HG03066 (cell line): ENCODE measurements around the gene HOXD9.

Experiments used
- ATAC-seq: cut with Tn5 transposase; IDR thresholded peaks from one replicate; pipeline ENCODE4 v1.9.1; 2021; ENCODE audit warnings: low read depth; ENCODE audit not compliant: unreplicated experiment

Gene HOXD9

DNA sequence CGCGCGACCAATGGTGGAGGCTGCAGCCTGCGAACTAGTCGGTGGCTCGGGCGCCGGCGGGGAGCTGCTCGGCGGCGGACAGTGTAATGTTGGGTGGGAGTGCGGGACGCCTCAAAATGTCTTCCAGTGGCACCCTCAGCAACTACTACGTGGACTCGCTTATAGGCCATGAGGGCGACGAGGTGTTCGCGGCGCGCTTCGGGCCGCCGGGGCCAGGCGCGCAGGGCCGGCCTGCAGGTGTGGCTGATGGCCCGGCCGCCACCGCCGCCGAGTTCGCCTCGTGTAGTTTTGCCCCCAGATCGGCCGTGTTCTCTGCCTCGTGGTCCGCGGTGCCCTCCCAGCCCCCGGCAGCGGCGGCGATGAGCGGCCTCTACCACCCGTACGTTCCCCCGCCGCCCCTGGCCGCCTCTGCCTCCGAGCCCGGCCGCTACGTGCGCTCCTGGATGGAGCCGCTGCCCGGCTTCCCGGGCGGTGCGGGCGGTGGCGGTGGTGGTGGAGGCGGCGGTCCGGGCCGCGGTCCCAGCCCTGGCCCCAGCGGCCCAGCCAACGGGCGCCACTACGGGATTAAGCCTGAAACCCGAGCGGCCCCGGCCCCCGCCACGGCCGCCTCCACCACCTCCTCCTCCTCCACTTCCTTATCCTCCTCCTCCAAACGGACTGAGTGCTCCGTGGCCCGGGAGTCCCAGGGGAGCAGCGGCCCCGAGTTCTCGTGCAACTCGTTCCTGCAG is at the start of gene HOXD9:
HOXD9 (plus strand) TSS at position 37 of the 728 bp plus-strand sequence; CDS start at position 87, 50 bp downstream.
- no peak for ATAC-seq

DNA sequence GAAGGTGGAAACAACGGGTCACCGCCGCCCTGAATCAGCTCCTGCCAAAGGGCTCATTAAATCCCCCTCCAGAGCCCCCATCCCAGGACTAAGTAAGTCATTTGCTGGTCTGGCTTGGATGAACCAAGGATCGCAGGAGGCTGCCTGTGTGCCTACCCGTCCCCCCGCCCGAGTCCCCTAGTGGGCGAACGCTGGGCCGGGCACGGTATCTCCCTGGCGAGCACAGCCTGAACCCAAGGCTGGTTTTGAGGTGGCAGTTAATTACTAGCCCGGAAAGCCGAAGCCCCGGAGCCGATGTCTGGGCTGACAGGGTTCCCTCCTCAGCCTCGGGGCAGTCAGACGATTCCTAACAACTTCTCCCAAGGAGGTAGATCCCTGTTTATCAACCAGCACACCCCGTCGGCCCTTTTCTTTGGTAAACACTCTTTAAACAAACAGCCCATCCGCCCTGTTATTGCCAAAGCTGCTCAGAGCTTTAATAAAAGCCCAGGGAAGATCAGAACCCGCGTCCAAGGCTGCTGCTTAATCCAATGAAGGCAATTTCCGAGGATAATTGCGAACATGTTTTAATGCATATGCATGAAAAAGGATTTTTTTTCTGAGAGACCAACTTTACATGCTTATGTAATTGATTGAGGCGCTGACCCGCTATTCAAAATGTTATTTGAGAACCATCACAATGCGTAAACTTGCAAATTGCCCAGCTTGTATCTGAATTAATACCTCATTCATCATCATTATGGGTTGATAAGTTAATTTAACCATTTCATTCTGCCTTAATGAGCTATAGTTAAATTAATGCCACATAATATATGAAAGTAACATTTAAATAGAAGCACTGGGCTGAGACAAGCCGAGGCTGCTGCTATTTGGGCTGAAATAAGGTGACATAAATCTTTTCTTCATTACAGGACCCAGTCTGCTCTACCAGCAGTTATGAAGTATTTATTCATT is 49.3 kb upstream of the HOXD9 start:
- ATAC-seq = no peak

DNA sequence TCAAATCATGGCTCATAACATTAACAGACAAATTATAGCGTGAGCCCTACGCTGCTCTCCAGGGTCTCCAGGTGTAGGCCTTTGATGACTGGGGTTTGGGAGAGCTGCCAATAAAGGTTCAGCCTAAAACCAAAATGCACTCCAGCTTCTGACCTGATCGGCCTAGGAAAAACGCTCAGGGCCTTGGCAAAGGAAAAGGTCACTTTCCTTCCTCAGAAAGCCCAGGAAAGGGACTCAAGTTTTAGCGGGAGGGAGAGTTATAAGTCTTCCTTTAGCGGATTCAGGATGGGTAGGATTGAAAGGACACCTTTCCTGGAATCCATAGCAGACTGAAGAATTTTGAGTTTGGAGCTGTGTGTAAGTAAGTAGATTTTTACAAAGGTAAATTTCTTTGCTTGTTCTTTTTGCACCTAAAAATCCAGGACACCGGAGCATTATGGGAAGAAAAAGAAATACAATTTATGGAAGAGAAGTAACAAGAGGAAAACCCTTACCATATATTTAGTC is 47.5 kb upstream of the HOXD9 start:
- ATAC-seq = no peak

DNA sequence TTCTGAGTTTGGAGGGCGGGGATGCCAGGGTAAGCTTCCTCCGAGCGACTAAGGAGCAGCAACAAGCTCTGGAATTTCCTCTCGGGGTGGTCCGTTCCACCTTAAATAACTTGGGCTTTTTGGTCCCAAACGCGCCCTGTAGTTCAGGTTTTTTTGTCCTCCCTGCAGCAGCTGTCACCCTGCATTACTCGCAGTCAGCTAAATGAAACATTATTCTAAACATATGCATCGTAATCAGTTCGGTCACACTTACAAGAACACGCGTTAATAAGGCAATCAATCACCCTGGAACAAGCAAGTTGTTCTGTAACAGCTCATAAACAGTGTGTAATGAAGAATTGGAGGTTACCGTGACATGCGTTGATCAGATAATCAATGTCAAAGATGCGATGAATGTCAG is 47.0 kb upstream of the HOXD9 start:
- no peak for ATAC-seq

DNA sequence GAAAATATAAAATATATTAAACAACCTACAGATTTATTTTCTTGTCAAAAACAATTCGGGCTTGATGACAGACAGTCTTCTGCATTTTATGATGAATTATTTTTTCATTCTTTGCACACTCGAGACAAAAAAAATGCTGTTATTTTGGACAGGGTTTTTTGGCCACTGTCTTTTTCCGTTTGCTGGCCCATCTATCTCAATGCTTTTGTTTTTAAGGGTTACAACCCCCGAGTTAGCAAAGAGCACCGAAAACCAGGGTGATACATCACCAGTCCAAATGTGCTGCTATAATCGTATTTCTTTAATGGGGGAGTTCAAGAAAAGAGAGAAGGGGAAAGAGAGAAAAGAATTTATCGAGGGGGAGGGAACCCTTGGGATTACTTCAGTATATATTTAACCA is 46.5 kb upstream of the HOXD9 start:
- no peak for ATAC-seq

DNA sequence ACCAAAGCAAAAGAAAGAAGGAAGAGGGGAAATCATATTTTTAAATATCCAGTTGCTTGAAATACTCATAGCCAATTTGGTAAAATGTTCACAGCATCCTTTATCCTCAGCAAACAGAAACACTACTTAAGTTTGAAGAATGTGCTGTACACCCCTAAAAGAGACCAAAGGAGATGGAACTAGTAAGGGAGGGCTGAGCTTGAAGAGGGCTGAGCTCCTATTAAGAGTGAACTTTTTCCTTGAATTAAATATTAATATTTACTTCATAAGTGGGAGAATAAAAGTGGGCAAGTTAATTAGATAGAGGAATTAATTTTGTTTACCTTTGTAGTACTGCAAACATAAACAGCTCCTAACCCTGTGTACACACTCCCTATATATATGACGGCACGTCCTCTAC is 45.7 kb upstream of the HOXD9 start:
- no peak for ATAC-seq

DNA sequence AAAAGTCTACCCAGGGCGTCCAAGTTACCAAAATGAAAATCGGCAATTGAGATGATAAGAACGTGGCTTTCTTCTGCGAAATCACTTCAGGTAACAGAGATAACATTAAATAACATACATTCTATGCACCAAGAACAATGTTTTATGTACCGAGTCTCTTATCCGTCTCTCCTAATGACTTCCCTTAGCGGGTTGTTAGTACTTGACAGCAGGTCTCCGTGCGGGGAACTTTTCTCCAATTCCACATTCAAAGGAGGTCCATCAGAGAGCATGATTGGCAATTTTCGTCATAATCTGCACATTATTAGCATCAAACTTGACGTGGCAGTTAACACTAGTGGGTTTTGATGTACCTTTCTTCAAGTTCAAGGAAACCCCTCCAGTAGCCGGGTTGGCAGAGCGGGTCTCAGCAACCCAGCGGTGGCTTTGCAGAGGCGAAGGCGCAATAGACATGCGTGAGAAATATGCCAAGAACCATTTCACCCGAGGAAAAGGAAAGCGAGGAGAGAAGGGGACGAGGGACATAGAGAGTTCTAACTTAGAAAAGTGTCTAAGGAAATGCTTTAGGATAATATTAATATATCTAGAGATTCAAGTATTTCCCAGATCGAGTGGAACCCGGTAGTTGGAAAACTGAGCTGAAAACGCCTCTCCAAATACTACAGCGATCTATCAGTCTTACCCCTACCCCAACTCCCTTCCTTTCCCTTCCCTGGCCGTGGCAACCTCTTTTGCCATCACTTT is 43.8 kb upstream of the HOXD9 start:
- no peak for ATAC-seq

DNA sequence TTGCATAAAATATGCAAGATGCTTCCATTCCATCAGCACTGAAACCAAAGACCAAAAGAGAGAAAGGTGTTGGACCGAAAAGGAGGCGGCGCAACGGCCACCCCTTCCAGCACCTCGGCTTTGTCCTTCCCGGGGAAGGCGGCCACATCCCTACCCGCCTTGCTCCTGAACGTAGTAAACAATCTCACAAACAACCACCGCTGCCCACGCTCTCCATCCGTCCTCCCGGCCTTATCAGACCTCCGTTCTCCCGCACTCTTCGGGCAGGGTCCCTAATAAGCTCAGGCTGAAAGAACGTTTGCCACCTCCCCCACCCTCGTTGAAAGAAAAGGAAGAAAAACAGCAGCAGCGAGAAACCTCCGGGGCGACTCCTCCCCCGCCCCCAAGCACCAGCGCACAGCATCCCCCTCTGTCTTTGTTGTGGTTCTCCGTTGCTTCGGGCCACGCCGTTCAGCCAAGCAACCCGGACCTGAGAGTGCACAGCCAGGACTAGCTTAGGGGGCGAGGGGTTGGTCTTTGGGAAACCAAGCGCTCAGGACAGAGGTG is 43.2 kb upstream of the HOXD9 start:
- no peak for ATAC-seq

DNA sequence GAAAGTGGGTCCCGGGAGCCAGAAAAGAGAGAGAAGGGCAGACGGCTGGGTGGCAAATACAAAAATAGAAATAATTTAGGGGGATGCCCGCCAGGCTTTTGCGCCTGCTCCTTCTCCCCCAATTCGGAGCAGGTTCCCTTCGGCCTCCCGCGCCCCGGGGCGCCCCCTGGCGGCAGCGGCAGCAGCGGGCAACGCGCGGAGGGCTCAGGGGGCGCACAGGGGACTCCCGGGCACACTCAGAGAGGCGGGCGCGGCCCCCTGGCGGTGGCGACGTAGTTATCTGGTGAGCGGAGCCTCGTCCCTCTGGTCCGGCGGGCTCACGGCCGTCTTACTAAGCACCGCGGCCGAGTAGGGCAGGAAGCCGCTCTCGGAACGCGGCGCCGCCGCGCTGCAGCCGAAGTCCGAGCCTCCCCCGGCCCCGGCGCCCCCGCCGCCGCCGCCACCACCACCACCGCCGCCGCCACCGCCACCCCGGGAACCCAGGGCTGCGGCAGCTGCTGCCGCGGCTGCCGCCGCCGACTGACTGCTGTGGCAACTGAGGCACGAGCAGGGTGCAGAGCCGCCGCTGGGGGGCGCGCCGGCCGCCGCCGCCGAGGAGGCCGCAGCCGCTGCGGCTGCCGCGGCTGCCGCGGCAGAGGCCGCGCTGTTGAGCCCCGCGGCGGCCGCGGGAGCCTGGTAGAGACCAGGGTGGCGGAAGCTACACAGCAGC is 42.5 kb upstream of the HOXD9 start:
- no peak for ATAC-seq

DNA sequence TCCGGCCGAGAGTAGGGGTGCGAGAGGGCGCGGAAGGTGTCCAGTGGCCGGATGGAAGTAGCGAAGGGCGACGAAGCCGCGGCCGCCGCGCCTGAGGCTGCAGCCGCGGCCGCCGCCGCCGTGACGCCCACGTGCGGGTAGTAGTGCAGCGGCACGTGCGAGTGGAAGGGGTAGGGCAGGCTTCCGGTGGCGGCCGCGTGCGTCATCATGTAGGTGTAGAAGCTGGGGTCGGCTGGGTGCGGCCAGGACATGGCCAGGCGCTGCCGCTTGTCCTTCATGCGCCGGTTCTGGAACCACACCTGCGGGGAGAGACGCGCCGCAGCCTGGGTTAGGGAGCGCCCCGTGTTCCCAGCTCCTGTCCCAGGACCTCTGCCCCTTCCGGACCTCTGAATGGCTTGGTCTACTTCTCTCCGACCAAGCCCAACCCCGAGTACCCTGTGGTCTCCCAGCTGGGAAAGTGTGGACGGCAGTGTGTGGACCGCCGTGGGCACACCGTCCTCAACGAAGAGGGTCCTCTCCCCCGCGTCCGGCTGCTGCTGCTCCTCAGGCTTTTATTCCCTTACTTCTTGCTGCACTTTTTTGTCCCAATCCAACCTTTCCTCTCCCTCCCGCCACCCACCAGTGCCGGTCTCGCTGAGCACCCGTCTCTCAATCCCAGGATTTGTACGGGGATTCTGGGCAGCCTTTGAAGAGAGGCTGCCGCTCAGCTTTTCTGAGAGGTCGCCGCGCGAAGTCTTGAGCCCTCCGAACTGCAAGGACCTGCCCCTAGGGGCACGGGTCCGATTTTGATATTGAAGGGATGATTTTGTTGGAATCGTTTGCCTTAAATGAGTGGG is 41.8 kb upstream of the HOXD9 start:
- no peak for ATAC-seq

DNA sequence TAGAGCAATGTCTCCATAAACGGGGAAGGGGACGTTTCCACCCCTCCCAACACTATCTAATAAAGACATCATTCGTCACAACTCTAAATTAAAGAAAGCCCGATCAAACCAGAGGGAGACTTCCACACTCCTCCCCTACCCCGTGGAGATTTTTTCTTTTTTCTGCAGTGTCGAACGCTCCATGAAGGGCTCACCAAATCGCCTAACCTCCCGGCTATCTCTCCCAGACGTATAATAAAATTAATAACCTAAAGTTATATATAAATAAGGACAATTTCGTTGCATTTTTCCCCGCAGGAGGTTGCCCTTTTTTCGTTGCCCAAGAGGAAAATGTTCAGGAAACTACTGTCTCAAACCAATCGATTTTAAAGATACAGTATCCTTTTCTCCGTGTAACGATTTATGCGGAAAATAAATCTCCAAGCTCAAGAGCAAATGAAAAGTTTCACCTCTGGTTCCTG is 41.1 kb upstream of the HOXD9 start:
- no peak for ATAC-seq

DNA sequence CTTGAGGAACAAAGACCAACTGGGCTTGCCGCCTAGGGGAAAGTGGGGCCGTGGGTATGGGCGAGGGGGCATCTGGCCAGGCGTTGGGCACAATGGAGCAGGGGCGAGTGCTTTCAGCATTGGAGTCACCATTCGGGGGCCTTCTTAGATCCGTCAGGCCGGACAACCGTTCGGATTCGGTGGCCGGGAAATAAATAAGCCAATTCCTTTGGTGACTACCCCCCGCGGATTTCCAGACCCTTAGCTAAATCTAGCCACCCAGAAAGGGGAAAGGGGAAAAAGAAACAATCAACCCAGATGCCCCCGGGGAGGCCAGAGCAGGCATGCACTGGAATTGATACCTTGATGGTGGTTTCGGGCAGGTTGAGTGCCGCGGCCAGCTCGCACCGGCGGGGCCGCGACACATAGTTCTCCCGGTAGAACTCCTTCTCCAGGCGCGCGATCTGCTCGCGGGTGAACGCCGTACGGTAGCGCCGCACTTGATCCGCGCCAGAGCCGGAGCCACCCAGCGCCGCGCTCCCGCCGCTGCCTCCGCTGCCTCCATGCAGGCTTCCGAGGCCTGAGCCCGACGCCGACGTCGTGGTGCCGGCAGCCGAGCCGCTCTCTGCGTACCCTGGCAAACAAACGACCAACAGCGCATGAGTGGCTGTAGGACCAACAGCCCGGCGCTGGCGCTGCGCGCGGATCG is 40.5 kb upstream of the HOXD9 start:
- ATAC-seq = no peak

DNA sequence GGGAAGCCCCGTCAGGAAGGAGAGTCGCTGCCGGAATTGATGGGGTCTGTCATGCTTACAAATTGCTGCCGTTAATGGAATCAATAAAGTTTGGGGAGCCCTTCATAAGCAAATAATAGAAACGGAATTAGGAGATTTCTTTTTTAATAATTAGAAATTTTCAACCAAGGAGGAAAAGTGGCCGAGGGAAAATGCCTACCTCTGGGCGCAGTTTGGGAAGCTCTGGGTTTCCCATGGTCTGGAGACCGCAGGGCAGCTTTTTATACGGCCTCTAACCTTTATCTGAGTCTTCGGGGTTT is 40.0 kb upstream of the HOXD9 start:
- ATAC-seq = no peak

DNA sequence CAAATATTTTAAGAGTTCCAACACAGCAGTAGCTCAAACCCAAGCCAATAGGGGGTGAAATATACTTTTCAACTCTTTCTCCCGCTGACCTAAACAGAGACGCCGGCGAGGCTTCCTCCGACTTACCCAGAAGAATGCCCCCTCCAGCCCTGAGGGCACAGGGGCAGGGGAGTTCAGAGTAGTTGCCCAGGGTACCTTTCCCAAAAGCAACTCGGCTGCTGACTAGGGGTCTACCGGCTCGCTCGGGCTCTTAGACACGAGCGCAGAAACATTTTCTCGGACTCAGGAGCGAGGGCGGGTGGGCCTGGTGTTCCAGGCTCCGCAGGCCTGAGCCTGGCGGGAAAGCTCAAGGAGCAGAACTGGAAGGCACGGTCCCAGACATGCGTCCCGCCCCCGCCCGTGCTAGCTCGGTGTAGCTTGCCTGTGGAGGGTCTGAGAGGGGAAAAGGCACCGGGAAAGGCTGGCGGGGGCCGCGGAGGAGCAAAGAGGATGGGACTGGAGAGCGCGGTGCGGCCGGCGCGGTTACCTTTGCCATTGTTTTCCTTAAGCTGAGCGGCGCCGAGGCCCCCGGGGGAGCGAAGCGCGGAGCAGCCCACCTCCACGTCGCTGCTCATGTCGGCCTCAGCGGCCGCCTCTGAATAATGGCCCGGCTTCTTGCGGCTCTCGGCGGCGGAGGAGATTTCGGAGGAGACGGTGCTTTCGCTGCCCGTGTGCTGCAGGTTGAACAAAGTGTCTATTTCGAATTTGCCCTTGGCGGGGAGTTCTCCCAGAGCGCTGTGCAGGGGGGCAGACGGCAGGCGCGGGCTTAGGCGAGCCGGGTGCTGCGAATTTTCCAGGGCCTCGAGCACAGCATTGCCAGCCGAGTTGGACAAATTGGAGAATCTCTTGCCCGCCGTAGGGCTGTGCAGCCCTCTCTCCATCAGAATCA is 39.4 kb upstream of the HOXD9 start:
- no peak for ATAC-seq

DNA sequence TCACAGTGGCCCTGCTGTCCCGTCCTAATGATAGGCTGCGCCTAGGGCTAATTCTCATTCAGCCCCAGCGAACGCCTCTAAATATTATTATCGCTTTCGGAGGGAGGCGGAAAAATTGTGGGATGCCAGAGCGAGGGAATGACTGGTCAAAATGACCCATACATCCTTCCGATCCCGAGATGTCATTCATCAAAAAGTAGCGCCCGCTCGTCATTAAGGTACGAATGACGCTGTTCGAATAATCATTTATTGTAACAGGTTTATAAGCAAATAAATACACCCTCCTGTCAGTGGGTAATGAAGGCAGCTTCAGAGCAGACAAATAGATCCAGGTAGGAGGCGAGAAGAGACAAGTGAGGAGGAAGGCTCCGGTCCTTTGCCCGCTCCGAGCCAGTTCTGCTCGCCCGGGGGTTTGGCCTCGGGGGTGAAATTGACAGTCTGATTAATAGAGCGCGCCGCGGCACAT is 38.7 kb upstream of the HOXD9 start, which contains the start of gene EVX2:
EVX2 (minus strand) TSS at position 167 of the 466 bp plus-strand sequence. CDS start 186 bp downstream, outside the sequence.
- no peak for ATAC-seq

DNA sequence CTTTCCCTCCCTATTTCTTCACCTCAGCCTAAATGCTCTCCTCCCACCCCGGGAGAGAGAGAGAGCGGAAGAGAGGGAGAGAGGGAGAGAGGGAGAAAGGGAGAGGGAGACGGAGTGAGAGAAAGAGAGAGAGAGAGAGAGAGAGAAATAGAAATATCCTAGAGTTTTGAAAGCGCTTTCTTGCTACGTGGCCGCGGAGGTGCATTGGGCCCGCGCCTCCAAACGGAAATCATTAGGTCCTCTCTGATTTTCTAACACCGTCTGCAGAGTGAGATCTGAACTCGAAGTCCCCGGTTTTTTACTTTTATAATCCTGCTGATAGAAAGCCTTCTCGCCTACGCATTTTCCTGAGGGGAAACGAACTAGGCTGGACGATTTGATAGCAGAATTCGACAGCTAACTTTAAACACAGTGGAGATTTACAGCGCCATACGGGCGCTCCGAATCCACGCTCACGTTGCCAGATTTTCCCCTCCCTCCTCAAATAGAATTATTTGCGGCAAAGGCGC is 37.9 kb upstream of the HOXD9 start:
- ATAC-seq = no peak
